NCI-H2227 treated with DMSO at 0.1 percent for 48 hours (cell line): ENCODE results near the gene EDA2R.

Experiments
- DNase-seq: peaks from one replicate; lab custom pipeline; 2025; lab: John Stamatoyannopoulos, UW

EDA2R gene

GRCh38 chrX:66638591-66639500 is at the start of gene EDA2R:
EDA2R (minus strand) TSS chrX:66639078; CDS start chrX:66616020, 23,058 bp downstream.
- no peak for DNase-seq

- DNase-seq: no peak
Observed at GRCh38 chrX:66684196-66684595, 45.3 kb upstream of the EDA2R start.

GRCh38 chrX:66680451-66680850 is 41.6 kb upstream of the EDA2R start:
- no peak for DNase-seq

- no peak for DNase-seq
Observed at GRCh38 chrX:66677430-66677829, 38.6 kb upstream of the EDA2R start.

GRCh38 chrX:66676990-66677389 is 38.1 kb upstream of the EDA2R start:
- no peak for DNase-seq

GRCh38 chrX:66676413-66676812 is 37.5 kb upstream of the EDA2R start:
- no peak for DNase-seq

GRCh38 chrX:66675541-66675940 is 36.7 kb upstream of the EDA2R start:
- no peak for DNase-seq

- no peak for DNase-seq
Observed at GRCh38 chrX:66674506-66674905, 35.6 kb upstream of the EDA2R start.

GRCh38 chrX:66672106-66672505 is 33.2 kb upstream of the EDA2R start:
- DNase-seq: no peak

GRCh38 chrX:66654411-66654810 is 15.5 kb upstream of the EDA2R start:
- no peak for DNase-seq

GRCh38 chrX:66635360-66635759 is 3.5 kb downstream of the EDA2R start:
- DNase-seq: no peak

- no peak for DNase-seq
Observed at GRCh38 chrX:66634272-66634671, 4.6 kb downstream of the EDA2R start.

GRCh38 chrX:66633541-66633940 is 5.3 kb downstream of the EDA2R start:
- DNase-seq: no peak

GRCh38 chrX:66632981-66633380 is 5.9 kb downstream of the EDA2R start:
- DNase-seq: no peak

- DNase-seq: no peak
Observed at GRCh38 chrX:66632473-66632872, 6.4 kb downstream of the EDA2R start.

GRCh38 chrX:66625525-66625924 is 13.4 kb downstream of the EDA2R start:
- DNase-seq: no peak

- DNase-seq: no peak
Observed at GRCh38 chrX:66622209-66622608, 16.7 kb downstream of the EDA2R start.

- no peak for DNase-seq
Observed at GRCh38 chrX:66616944-66617343, 21.9 kb downstream of the EDA2R start.

GRCh38 chrX:66602381-66602938 is 36.4 kb downstream of the EDA2R start:
- no peak for DNase-seq

GRCh38 chrX:66601522-66601921 is 37.4 kb downstream of the EDA2R start:
- DNase-seq: no peak

- no peak for DNase-seq
Observed at GRCh38 chrX:66579219-66579618, 59.7 kb downstream of the EDA2R start.

- no peak for DNase-seq
Observed at GRCh38 chrX:66553973-66554372, 84.9 kb downstream of the EDA2R start.

- no peak for DNase-seq
Observed at GRCh38 chrX:66547847-66548369, 91.0 kb downstream of the EDA2R start.
